ENCODE data around the gene NRXN2.

GRCh38 chr11:64696045-64696444 lies 27.0 kb downstream of the NRXN2 start:
- TF ChIP-seq POLR2AphosphoS5 (IDR thresholded peaks at IDR 0.05; ENCODE audit: low read depth, low read length) (no peak), SIN3A (IDR thresholded peaks at IDR 0.05; ENCODE audit: borderline replicate concordance, insufficient read depth, low read length) (no peak)
- TF ChIP-seq, protein P1, sequence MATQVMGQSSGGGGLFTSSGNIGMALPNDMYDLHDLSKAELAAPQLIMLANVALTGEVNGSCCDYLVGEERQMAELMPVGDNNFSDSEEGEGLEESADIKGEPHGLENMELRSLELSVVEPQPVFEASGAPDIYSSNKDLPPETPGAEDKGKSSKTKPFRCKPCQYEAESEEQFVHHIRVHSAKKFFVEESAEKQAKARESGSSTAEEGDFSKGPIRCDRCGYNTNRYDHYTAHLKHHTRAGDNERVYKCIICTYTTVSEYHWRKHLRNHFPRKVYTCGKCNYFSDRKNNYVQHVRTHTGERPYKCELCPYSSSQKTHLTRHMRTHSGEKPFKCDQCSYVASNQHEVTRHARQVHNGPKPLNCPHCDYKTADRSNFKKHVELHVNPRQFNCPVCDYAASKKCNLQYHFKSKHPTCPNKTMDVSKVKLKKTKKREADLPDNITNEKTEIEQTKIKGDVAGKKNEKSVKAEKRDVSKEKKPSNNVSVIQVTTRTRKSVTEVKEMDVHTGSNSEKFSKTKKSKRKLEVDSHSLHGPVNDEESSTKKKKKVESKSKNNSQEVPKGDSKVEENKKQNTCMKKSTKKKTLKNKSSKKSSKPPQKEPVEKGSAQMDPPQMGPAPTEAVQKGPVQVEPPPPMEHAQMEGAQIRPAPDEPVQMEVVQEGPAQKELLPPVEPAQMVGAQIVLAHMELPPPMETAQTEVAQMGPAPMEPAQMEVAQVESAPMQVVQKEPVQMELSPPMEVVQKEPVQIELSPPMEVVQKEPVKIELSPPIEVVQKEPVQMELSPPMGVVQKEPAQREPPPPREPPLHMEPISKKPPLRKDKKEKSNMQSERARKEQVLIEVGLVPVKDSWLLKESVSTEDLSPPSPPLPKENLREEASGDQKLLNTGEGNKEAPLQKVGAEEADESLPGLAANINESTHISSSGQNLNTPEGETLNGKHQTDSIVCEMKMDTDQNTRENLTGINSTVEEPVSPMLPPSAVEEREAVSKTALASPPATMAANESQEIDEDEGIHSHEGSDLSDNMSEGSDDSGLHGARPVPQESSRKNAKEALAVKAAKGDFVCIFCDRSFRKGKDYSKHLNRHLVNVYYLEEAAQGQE (IDR thresholded peaks at IDR 0.05; ENCODE audit: insufficient read depth in 1 of 2, low read depth in 2 of 2, low read length in 2 of 2) = no peak
